ENCODE data around the gene TMEM204.

Gene TMEM204

GRCh38 chr16:1537138-1537577 lies 3.7 kb downstream of the TMEM204 start:
- no peak for TF ChIP-seq EGR1 (IDR thresholded peaks at IDR 0.05)
- no peak for TF ChIP-seq CEBPB (IDR thresholded peaks at IDR 0.05)
- TF ChIP-seq YY1 (IDR thresholded peaks at IDR 0.05; ENCODE audit: low read depth): no peak
- no peak for TF ChIP-seq CREB1 (IDR thresholded peaks at IDR 0.05; ENCODE audit: low read depth)
- no peak for TF ChIP-seq EP300 (IDR thresholded peaks at IDR 0.05; ENCODE audit: borderline replicate concordance)
- TF ChIP-seq ZBTB7A (IDR thresholded peaks at IDR 0.05; ENCODE audit: low read depth): no peak
- no peak for TF ChIP-seq TCF12 (IDR thresholded peaks at IDR 0.05; ENCODE audit: low read depth)
- no peak for TF ChIP-seq FOXM1 (IDR thresholded peaks at IDR 0.05; ENCODE audit: borderline replicate concordance, low read depth)
- TF ChIP-seq TEAD4 (IDR thresholded peaks at IDR 0.05): no peak

DNA sequence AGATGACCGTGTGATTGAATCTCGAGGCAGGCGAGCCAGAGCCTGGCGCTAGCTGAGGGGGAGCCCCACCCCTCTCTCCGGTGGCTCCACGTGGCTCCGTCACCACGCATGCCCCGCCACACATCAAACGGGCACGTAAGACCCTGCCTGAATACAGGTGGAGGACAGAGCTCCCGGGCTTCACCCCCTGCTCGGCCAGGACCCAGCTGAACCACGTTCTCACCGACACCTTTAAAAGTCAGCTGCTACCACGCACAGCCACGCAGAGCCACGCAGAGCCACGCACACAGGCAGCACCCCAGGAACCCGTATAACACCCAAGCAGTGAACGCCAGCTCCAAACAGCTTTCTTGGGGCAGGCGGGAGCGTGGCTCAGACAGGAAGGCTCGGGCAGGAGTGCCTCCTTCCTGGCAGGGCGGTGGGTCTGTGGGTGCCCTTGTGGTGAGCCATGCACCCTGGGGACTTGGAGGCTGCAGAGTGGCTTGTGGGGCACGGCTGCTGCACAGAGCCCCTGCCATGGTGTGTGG lies 4.4 kb downstream of the TMEM204 start:
- no peak for TF ChIP-seq CREB1 (IDR thresholded peaks at IDR 0.05; ENCODE audit: low read depth)
- TF ChIP-seq MAX (IDR thresholded peaks at IDR 0.05): no peak
- TF ChIP-seq EGR1 (IDR thresholded peaks at IDR 0.05): no peak
- TF ChIP-seq, protein P1, sequence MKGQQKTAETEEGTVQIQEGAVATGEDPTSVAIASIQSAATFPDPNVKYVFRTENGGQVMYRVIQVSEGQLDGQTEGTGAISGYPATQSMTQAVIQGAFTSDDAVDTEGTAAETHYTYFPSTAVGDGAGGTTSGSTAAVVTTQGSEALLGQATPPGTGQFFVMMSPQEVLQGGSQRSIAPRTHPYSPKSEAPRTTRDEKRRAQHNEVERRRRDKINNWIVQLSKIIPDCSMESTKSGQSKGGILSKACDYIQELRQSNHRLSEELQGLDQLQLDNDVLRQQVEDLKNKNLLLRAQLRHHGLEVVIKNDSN (IDR thresholded peaks at IDR 0.05): no peak
- no peak for TF ChIP-seq EP300 (IDR thresholded peaks at IDR 0.05; ENCODE audit: borderline replicate concordance)
- TF ChIP-seq CEBPB (IDR thresholded peaks at IDR 0.05): no peak
- TF ChIP-seq RAD21 (IDR thresholded peaks at IDR 0.05; ENCODE audit: low read depth): no peak

DNA sequence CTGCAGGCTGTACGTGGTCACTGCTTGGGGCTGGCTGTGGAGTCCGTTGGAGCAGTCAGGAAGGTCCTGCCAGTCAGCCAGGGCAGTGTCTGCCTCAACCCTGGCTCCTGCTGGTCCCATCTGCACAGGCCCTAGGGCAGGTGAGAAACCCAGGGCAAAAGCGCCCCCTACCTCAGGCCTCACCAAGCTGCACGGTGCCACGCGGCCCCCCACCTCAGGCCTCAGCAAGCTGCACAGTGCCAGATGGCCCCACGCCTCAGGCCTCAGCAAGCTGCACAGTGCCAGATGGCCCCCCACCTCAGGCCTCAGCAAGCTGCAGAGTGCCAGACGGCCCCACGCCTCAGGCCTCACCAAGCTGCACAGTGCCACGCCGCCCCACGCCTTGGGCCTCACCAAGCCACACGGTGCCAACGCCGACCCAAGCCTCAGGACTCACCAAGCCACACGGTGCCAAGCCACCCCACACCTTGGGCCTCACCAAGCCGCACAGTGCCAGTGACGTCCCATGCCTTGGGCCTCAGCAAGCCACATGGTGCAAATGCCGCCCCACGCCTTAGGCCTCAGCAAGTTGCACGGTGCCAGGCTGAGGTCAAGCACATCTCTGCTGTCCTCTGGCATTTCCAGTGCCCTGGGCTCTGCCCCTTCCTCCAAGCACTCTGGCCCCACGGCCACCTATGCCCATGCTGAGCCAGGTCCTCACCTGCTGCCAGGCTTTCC lies 5.5 kb downstream of the TMEM204 start:
- TF ChIP-seq RAD21 (IDR thresholded peaks at IDR 0.05; ENCODE audit: low read depth) (peak; percentile 45; the same call in 1 of the 2 replicates), CEBPB (IDR thresholded peaks at IDR 0.05) (no peak)

DNA sequence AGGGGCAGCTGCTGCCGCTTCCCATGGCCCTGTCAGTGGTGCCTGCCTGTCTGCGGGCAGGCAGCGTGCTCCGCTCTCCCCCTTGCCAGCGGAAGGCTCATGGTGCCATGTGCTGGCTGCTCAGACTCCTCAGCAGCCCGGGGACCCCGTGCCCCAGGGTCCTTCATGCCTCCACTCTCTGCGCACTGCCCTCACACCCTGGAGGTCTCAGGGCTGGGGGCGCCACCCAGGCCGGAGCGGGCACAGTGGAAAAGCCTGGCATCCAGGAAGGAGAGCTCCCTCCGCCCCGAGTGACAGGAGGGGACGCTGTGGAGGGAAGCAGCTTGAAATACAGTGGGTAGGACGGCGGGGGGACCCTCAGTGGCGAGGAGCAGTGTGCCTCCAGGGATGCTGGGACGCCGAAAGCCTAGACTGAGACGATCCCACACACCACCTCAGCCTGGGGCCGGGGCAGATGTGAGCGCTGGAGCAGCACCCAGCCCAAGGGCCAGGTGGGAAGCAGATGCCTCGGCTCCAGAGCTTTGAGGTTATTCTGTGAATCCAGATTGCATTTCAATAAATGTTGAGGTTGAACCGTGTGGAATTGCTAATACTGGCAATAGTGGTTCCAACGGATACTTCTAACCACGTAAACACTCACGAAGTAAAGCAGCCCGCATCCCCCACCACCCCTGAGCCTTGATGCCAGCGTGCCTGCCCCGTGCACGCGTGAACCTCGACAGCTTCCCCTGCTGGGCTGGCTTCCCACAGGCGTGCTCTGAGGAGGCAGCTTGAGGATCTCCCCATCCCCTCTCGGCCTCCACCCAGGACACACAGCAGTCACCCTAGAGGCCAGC lies 6.5 kb downstream of the TMEM204 start:
- no peak for TF ChIP-seq TAF1 (IDR thresholded peaks at IDR 0.05; ENCODE audit: low read depth)
- no peak for TF ChIP-seq TEAD4 (IDR thresholded peaks at IDR 0.05)
- TF ChIP-seq FOXM1 (IDR thresholded peaks at IDR 0.05; ENCODE audit: borderline replicate concordance, low read depth): no peak
- TF ChIP-seq TCF12 (IDR thresholded peaks at IDR 0.05; ENCODE audit: low read depth): no peak
- TF ChIP-seq CREB1 (IDR thresholded peaks at IDR 0.05; ENCODE audit: low read depth): no peak
- TF ChIP-seq RAD21 (IDR thresholded peaks at IDR 0.05; ENCODE audit: low read depth): no peak
- no peak for TF ChIP-seq EGR1 (IDR thresholded peaks at IDR 0.05)
- no peak for TF ChIP-seq NFIC (IDR thresholded peaks at IDR 0.05)
- no peak for TF ChIP-seq MAX (IDR thresholded peaks at IDR 0.05)
- TF ChIP-seq, protein P1 (IDR thresholded peaks at IDR 0.05): no peak
- no peak for TF ChIP-seq ZBTB7A (IDR thresholded peaks at IDR 0.05; ENCODE audit: low read depth)

DNA sequence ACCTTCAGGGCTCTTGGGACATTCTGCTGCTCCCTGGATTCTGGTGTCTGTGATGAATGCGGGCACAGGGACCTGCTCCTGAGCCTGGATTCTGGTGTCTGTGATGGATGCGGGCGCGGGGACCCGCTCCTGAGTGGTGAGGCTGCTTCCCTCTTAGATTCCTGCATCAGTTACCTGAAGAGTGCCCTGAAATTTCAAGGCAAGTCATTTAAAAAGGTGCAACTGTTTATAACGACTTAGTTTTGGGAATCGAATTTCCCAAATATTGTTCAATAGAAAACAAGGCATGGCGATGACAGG lies 7.0 kb downstream of the TMEM204 start:
- TF ChIP-seq RAD21 (IDR thresholded peaks at IDR 0.05; ENCODE audit: low read depth) (no peak), MAX (IDR thresholded peaks at IDR 0.05) (no peak), NFIC (IDR thresholded peaks at IDR 0.05) (no peak), FOXM1 (IDR thresholded peaks at IDR 0.05; ENCODE audit: borderline replicate concordance, low read depth) (no peak), EP300 (IDR thresholded peaks at IDR 0.05; ENCODE audit: borderline replicate concordance) (no peak), YY1 (IDR thresholded peaks at IDR 0.05; ENCODE audit: low read depth) (no peak), REST (IDR thresholded peaks at IDR 0.05; ENCODE audit: low read depth) (no peak), ZBTB7A (IDR thresholded peaks at IDR 0.05; ENCODE audit: low read depth) (no peak), TAF1 (IDR thresholded peaks at IDR 0.05; ENCODE audit: low read depth) (no peak)

DNA sequence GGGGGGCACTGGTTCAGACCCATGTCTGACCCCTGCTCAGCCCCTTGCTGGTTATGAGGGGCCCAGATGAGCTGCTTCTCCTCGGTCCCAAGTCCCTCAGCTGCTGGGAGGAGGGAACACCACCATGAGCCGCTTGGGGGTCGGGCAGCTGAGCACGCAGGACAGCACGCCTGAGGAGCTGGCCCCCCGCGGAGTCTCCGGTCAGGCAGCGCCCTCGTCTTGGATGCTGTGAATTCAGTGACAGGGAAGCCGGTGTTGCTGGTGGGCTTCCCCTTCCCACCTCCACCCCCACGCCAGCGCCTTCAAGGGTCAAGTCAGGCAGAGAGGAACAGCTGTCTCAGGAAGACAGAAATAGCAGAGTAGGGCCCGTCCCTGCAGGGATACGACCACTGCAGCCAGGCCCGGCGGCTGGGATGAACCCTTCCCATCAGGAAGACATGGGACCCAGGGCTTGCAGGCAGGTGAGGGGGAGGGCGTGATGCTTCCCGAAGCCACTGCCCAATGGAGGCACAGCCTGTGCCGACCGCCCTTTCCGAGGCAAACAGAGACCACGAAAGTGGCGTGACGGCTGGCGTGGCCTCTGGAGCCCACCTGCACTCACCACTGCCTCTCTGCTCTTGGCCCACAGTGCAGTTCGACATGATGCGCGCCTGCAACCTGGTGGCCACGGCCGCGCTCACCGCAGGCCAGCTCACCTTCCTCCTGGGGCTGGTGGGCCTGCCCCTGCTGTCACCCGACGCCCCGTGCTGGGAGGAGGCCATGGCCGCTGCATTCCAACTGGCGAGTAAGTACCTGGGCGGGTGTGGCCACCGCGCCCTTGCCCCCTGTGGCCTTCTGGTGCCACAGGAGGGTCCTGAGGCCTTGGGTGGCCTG lies 8.1 kb downstream of the TMEM204 start:
- TF ChIP-seq EGR1 (IDR thresholded peaks at IDR 0.05) (no peak), TEAD4 (IDR thresholded peaks at IDR 0.05) (no peak), CREB1 (IDR thresholded peaks at IDR 0.05; ENCODE audit: low read depth) (no peak), NFIC (IDR thresholded peaks at IDR 0.05) (no peak), ZBTB7A (IDR thresholded peaks at IDR 0.05; ENCODE audit: low read depth) (no peak), CEBPB (IDR thresholded peaks at IDR 0.05) (no peak), EP300 (IDR thresholded peaks at IDR 0.05; ENCODE audit: borderline replicate concordance) (no peak), MAX (IDR thresholded peaks at IDR 0.05) (no peak), TAF1 (IDR thresholded peaks at IDR 0.05; ENCODE audit: low read depth) (no peak), REST (IDR thresholded peaks at IDR 0.05; ENCODE audit: low read depth) (no peak), YY1 (IDR thresholded peaks at IDR 0.05; ENCODE audit: low read depth) (no peak), TCF12 (IDR thresholded peaks at IDR 0.05; ENCODE audit: low read depth) (no peak), FOXM1 (IDR thresholded peaks at IDR 0.05; ENCODE audit: borderline replicate concordance, low read depth) (no peak), RAD21 (IDR thresholded peaks at IDR 0.05; ENCODE audit: low read depth) (no peak)
- TF ChIP-seq, protein P1 (IDR thresholded peaks at IDR 0.05): no peak

Data from Ishikawa (cell line).